Measurements from ENCODE around the gene SH2D4B.

The SH2D4B gene

DNA sequence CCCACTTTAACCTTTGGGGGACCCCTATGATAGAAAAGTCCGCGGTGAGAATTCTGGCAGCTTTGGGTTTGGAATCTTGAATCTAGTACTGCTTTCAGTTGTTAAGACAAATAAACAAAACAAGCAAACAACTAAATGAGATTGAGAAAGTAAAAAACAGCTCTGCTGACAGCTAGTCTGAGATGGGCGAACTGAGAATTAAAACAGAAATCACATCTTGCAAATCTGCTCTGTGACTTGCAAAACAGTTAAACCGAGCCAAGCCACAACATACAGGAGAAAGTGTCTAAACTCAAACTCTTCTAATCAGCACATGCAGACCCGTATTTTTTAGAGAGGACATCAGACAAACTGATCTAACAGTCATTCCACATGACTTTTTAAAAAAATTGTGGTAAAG lies 110.4 kb downstream of the SH2D4B start:
- no peak for DNase-seq

DNA sequence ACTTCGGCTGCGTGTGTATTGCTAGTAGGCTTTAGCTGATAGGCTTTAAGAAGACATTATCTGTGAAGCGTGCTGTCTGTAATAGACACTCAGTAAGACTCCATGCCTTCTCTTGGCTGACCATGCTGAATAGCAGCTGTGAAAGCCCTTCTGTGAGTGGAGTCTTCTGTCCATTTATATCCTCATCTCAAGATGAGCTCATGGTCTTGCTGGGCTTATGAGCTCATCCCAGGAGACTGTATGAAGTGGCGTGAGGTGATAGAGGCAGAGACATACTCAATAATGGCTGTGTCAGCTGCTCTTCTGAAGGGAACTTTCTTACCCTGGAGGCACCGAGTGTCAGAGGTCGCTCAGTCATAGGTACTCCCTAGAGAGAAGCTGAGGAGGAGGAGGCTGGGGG lies 111.5 kb downstream of the SH2D4B start:
- DNase-seq: no peak

DNA sequence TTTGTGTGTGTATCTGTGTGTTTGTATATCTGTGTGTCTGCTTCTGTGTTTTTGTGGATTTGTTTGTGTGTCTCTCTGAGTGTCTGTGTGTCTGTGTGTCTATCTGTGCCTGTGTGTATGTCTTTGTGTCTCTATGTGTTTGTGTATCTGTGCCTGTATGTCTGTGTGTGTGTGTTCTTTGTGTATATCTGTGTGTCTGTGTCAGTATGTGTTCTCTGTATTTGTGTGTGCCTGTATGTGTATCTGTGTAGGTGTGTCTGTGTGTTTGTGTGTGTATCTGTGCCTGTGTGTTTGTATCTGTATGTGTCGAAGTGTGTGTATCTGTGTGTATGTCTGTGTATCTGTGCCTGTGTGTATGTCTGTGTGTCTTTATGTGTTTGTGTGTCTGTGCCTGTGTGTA lies 118.2 kb downstream of the SH2D4B start:
- no peak for DNase-seq

- DNase-seq: no peak
These were observed 120.4 kb downstream of the SH2D4B start for GRCh38 chr10:80658068-80658467.

DNA sequence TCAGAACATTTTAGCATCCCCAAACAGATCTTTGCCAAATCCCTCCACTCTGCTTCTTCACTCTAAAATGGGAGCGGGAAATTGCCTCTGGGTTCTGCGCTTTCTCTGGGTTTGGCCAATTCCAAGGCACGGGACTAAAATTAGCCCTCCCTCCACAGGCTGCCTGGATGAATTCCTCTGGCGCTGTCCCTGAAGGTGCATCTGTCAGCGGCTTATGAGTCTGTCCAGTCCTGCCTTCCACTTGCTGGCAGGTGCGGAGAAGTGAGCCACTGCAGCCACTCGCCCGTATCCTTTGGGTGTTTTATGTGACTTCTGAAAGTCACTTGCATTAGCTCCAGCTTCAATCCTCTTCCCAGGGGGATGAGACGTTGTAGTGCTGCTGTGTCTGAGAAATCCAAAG lies 121.6 kb downstream of the SH2D4B start:
- DNase-seq: no peak

DNA sequence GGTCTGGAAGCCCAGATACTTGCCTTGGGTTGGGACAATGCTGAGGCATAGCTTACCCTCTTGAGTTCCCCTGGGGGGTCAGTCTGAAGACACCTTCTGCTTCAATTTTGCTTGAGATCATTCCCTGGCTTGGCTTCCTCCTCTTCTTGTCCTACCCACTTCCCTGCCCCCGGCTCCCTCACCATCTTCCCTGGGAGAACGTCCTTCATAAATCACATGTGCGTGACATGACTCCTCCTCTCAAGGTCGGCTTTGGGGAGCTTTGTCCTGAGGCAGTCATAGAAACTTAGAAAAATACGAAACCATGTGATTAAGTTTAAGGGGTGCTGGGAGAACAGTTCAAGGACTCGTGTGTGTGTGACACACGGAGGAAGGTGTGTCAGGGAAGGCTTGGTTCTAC lies 122.6 kb downstream of the SH2D4B start:
- DNase-seq: no peak

GRCh38 chr10:80660736-80661135 lies 123.0 kb downstream of the SH2D4B start:
- no peak for DNase-seq

- no peak for DNase-seq
These were observed 123.8 kb downstream of the SH2D4B start for GRCh38 chr10:80661526-80661925.

DNA sequence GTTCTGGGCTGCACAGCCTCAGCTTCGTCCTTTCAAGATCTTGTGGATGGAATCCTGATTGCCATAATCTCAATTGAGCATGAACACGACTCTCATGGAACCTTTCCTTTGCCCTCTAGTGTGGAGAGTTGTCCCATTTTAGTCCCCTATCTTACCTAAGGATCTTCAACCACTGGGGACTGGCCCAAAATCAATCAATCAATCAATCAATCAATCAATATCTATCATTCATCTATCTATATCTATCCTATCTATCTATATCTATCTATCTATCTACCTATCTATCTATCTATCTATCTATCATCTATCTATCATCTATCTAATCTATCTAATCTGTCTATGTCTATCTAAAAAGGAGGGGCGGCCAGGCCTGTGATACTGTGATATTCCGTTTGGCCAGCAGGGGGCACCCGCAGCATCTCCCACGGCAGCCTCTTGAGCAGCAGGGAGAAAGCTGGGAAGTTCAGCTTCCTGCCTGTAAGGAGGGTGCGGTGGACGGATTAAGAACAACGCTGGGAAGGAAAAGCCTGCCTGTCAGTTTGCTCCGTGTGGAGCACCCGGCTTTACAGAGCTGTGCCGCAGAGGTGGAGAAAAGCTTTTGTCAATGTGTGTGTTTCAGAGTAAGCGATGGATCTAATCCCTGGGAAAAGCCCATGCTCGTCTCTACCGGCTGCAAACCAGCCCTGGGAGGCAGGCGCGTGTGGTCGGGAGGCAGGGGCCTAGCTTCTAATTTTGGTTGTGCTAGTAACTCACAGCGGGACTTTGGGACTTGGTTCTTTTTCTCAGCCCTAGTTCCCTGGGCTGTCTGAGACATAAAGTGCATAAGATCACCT lies 124.9 kb downstream of the SH2D4B start:
- peak; percentile 81 for DNase-seq

DNA sequence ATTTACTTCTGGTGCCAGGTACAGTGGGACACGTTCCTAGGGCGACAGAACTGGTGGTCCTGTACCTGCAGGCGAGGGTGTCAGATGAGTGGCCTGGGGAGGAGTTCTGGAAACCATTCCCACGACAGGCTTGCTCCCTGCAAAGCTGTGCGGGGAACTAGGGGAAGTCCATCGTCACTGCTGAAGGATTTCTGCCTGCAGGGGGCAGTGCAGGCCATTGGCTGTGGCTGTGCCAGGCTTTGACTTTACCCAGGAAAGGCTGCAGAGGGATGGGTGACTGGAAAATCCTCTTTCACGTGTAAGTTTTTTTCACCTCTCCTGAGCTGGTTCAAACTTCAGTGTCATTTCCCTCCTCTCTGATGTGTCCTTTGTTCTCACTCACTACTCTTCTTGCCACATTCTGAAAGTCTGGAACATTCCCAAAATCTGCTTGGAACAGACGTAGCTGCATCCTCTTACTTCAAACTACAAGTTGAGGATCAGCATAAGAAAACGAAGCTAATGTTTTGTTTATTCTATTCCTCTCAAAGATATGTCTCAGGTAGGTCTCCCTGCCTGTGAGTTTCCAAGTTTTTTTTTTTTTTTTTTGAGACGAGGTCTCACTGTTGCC lies 126.5 kb downstream of the SH2D4B start:
- DNase-seq: peak; percentile 72

DNA sequence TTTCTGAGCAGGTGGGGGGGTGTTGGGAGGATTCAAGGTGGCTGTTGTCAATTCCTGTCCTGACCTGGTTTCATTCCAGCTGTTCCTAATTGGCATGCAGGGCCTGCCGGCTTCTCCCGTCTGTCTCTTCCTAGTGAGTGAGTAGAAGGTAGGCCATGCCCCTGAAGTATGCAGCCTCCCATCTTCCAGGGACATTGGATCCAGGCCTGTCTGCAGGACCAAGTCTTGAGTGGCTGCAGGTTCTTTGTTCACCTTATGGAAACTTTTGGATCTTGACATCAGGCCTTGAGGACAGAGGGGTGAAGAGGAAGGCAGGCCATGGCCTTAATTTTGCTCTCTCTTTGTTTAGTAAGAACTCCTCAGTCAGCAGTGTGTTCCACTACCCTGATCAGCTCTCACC lies 131.8 kb downstream of the SH2D4B start:
- no peak for DNase-seq

DNA sequence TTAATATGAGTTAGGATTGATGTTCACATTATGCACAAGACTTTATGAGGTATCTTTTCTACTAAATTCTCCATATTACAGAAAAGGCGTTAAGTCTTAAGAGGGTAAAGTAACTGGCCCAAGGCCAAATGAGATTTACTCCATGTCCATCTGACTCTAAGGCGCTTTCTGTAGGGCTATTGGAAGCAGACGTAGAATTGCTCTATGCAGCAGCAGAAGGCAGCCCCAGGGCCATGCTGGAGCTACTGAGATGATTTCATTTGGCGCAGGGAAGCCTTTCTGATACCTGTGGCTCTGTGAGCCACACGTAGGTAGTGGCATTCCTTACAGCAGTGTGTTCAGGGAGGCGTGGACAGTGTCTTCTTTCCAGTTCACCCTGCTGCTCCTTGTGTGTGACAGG lies 133.1 kb downstream of the SH2D4B start:
- DNase-seq: no peak

GRCh38 chr10:80671847-80672246 lies 134.1 kb downstream of the SH2D4B start:
- no peak for DNase-seq

GRCh38 chr10:80672613-80673012 lies 134.9 kb downstream of the SH2D4B start:
- DNase-seq: no peak

- no peak for DNase-seq
These were observed 137.1 kb downstream of the SH2D4B start for GRCh38 chr10:80674809-80675208.

- DNase-seq: no peak
These were observed 143.4 kb downstream of the SH2D4B start for GRCh38 chr10:80681142-80681541.

DNA sequence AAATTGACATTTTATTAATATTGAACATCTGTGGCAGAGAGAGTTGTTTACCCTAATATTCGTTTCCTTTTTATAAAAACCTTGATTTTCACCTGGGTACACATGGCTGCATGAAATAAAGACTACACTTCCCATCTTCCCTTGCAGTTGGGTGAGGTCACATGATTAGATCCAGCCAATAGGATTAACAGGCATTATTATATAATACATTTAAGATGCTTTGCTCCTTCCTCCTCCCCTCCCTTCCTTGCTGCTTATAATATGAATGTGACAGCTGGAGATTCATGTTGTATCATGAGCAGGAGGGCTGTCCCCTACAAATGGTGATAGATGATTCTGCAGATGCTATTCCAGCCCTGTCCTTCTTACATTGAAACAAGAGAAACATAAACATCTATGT lies 146.6 kb downstream of the SH2D4B start:
- DNase-seq: peak; percentile 1

DNA sequence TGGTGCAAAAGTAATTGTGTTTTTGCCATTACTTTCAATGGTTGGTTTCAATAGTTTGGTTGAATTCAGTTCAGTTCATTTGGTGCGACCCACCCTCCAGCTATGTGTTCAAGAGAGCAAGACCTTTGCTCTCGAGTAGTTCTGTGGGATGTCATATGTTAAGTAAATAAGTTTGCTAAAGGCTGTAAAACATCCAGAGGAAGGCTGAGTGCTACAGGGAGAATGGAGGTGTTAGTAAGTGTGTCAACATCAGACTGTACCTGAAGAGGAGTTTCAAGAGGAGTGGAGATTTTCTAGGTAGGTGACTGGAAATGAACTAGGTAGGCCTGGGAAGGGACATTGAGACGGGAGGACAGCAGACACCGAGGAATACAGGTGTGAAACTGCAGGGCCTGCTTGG lies 147.7 kb downstream of the SH2D4B start:
- no peak for DNase-seq

GRCh38 chr10:80686734-80687475 lies 149.2 kb downstream of the SH2D4B start:
- no peak for DNase-seq

- no peak for DNase-seq
These were observed 149.7 kb downstream of the SH2D4B start for GRCh38 chr10:80687476-80687789.

DNA sequence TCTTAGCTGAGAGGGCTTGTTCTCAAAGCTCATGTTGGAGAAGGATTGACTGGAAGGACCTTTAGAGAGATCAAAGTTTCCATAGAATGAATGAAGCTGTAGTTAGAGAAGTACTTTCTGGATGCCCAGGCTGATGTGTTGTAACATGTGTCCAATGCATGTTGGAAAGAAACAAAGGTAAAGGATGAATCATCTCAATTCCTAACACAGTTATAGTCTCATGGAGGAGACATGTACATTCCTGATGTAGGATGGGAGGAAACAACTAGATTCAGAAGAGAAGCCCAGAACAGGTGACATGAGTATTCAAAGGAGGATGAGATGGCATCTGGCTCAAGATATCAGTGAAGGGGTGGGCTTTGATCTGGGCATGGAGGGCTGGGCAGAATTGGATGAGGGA lies 152.7 kb downstream of the SH2D4B start:
- no peak for DNase-seq

DNA sequence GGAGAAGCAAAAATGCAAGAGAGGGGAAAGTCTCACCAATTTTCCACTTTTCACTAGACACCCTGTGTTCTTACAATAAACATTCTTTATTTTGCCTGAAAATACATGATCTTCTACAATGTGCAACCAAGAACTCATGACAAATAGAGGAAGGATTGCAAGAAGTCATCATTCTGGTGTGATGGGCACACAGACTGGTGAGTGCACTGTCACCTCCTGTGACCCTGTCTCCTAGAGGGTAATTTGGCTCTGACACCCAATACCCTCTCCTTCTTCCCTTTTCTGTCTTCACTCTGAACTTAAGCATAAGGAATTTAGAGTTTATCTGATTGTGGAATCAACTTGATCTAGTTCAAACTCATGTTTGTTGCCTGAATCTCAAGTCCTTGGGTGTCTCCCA lies 153.7 kb downstream of the SH2D4B start:
- DNase-seq: no peak

DNA sequence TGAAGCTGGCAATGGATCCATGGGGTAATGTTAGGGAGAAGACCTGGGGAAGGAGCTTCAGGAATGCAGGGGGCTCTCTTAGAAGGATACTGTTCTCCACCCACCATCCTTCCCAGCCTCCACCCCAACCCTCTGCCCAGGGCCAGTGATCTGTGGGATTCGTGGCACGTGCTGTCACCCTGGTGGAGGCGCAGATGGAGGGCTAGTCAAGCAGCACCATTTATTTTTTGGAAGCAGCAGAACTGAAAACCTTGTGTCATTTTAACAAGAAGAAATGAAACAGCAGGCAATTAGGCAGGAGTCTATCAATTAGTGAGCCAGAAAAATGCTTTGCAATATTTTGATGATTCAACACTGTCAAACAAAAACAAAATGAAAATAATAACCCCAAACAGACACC lies 155.9 kb downstream of the SH2D4B start:
- DNase-seq: no peak

GRCh38 chr10:80694930-80695329 lies 157.2 kb downstream of the SH2D4B start:
- DNase-seq: no peak

Measured in kidney glomerular epithelial cell (primary cell).